GM12878 (cell line): Measurements from ENCODE around the gene ATP2A2.
A peak's percentile ranks its signal among the peaks of the same experiment; 100 is the strongest.

Source experiments
- CBFB ChIP-seq: IDR thresholded peaks from 2 replicates; pipeline ENCODE4 v1.6.1; 2016; ENCODE audit warnings: antibody characterized with exemption, low read depth
- CHD1 ChIP-seq: IDR thresholded peaks from 2 replicates; pipeline ENCODE4 v1.6.1; 2012; ENCODE audit warnings: low read depth, low read length, improper control_type of control experiment
- CHD2 ChIP-seq: IDR thresholded peaks from 2 replicates; pipeline ENCODE4 v1.6.1; 2011; ENCODE audit warnings: low read depth, low read length, improper control_type of control experiment, borderline replicate concordance
- CTCF ChIP-seq, 3 experiments: IDR thresholded peaks in 2 of 3; conservative IDR thresholded peaks in 1 of 3; 2 replicates each; pipeline ENCODE4 v1.5.1; 2011; ENCODE audit warnings: low read depth in 3 of 3, low read length in 3 of 3, mild to moderate bottlenecking in 3 of 3, control low read depth in 2 of 3, moderate library complexity in 2 of 3, inconsistent platforms in 1 of 3, mixed read lengths in 1 of 3; ENCODE audit not compliant: control insufficient read depth in 2 of 3, insufficient read depth in 1 of 3; ENCODE audit errors: extremely low read depth in 1 of 3
- CUX1 ChIP-seq: IDR thresholded peaks from 2 replicates; pipeline ENCODE4 v1.6.1; 2012; ENCODE audit warnings: improper control_type of control experiment, low read depth, low read length; ENCODE audit not compliant: insufficient replicate concordance
- ESRRA ChIP-seq: IDR thresholded peaks from 2 replicates; pipeline ENCODE4 v1.6.1; 2012; ENCODE audit warnings: mild to moderate bottlenecking, low read length, improper control_type of control experiment
- HCFC1 ChIP-seq: fragments of 150-350 bp; IDR thresholded peaks from 2 replicates; pipeline ENCODE4 v1.6.1; 2014; ENCODE audit warnings: low read length
- HDGF ChIP-seq: fragments of 450-650 bp; IDR thresholded peaks from 2 replicates; pipeline ENCODE4 v1.6.1; 2016; ENCODE audit warnings: antibody characterized with exemption
- JUND ChIP-seq: IDR thresholded peaks from 2 replicates; pipeline ENCODE4 v1.6.1; 2012; ENCODE audit warnings: low read depth, mild to moderate bottlenecking, low read length, improper control_type of control experiment, moderate library complexity
- NRF1 ChIP-seq: conservative IDR thresholded peaks from 2 replicates; pipeline ENCODE4 v1.6.1; 2011; ENCODE audit warnings: mild to moderate bottlenecking, low read depth, low read length, improper control_type of control experiment
- POLR2A ChIP-seq: IDR thresholded peaks from 2 replicates; pipeline ENCODE4 v1.6.1; 2011; ENCODE audit warnings: low read depth, mild to moderate bottlenecking, low read length
- POLR2AphosphoS5 ChIP-seq: IDR thresholded peaks from 2 replicates; pipeline ENCODE4 v1.6.1; 2011; ENCODE audit warnings: mild to moderate bottlenecking, low read length, inconsistent platforms
- SMC3 ChIP-seq: IDR thresholded peaks from 2 replicates; pipeline ENCODE4 v1.6.1; 2011; ENCODE audit warnings: low read length, improper control_type of control experiment, borderline replicate concordance
- SP1 ChIP-seq: IDR thresholded peaks from one replicate; pipeline ENCODE4 v1.6.1; 2011; ENCODE audit warnings: low read depth, low read length

GRCh38 chr12:110372056-110372425 is 91.0 kb downstream of the ATP2A2 start:
- no peak for TF ChIP-seq SP1
- no peak for TF ChIP-seq CUX1
- TF ChIP-seq CHD1: no peak
- TF ChIP-seq POLR2AphosphoS5: no peak
- no peak for TF ChIP-seq CTCF (IDR thresholded peaks at IDR 0.05 in 2 of 3, conservative IDR thresholded peaks at IDR 0.05 in 1 of 3; ENCODE audit: control insufficient read depth in 2 of 3, extremely low read depth in 1 of 3, insufficient read depth in 1 of 3, low read depth in 3 of 3, low read length in 3 of 3)
- TF ChIP-seq HCFC1: no peak
- no peak for TF ChIP-seq HDGF
- no peak for TF ChIP-seq SMC3
- TF ChIP-seq JUND: no peak
- TF ChIP-seq CBFB: no peak
- peak; percentile 42; the same call in 1 of the 2 replicates for TF ChIP-seq POLR2A
- TF ChIP-seq CHD2: no peak
- TF ChIP-seq ESRRA: no peak
- TF ChIP-seq NRF1: no peak
